Cardiac muscle cell (in vitro differentiated cells and primary cell): Measurements from ENCODE around the gene KIRREL3. TPM values are rescaled to one million over a fixed set of nuclear protein-coding genes. Genes with fewer than 3 reads are reported as not detected.

Source experiments
- DNase-seq, 2 donors: peaks; one replicate each; pipeline versions ENCODE4 v3.0.0 to v3.0.0-alpha.2; 2010 to 2017; ENCODE audit warnings: low read depth in 1 of 2, low spot score in 1 of 2
- H3K27ac ChIP-seq: fragments of 200-600 bp; sonication (generic); 2 replicates; pipeline ENCODE4 v1.5.1; 2016
- H3K27me3 ChIP-seq: fragments of 200-600 bp; sonication (generic); 2 replicates; pipeline ENCODE4 v1.6.0; 2016; ENCODE audit warnings: control low read depth
- H3K36me3 ChIP-seq: fragments of 200-600 bp; sonication (generic); 2 replicates; pipeline ENCODE4 v1.5.1; 2016; ENCODE audit warnings: control low read depth
- H3K4me1 ChIP-seq: fragments of 200-600 bp; sonication (generic); 2 replicates; pipeline ENCODE4 v1.8.1; 2017; ENCODE audit warnings: low read depth, mild to moderate bottlenecking, mixed run types
- H3K4me3 ChIP-seq: fragments of 200-600 bp; sonication (generic); 2 replicates; pipeline ENCODE4 v1.5.1; 2016; ENCODE audit warnings: mild to moderate bottlenecking
- H3K9me3 ChIP-seq: fragments of 200-600 bp; sonication (generic); 2 replicates; pipeline ENCODE4 v1.5.1; 2017; ENCODE audit warnings: low read depth, mild to moderate bottlenecking, control low read depth
- CTCF ChIP-seq: IDR thresholded peaks from 2 replicates; pipeline ENCODE4 v1.5.1; 2012; ENCODE audit warnings: low read depth, mild to moderate bottlenecking, low read length
- polyA plus RNA-seq: library from polyadenylated mRNA; unstranded; fragments of >200 nt; fragmentation: Nextera tagmentation; extraction: Ambion mirVana; gene quantifications from 2 replicates; pipeline ENCODE4 v1.2.1, GENCODE V29; 2016
- total RNA-seq: library from RNA; depleted of rRNA; stranded (reverse); fragments of >200 nt; gene quantifications from 2 replicates; pipeline ENCODE4 v1.2.3, GENCODE V29; 2016

Gene KIRREL3
- total and polyA plus RNA-seq, 2 experiments from 2014 or later, result 0.12 to 0.89 TPM

DNA sequence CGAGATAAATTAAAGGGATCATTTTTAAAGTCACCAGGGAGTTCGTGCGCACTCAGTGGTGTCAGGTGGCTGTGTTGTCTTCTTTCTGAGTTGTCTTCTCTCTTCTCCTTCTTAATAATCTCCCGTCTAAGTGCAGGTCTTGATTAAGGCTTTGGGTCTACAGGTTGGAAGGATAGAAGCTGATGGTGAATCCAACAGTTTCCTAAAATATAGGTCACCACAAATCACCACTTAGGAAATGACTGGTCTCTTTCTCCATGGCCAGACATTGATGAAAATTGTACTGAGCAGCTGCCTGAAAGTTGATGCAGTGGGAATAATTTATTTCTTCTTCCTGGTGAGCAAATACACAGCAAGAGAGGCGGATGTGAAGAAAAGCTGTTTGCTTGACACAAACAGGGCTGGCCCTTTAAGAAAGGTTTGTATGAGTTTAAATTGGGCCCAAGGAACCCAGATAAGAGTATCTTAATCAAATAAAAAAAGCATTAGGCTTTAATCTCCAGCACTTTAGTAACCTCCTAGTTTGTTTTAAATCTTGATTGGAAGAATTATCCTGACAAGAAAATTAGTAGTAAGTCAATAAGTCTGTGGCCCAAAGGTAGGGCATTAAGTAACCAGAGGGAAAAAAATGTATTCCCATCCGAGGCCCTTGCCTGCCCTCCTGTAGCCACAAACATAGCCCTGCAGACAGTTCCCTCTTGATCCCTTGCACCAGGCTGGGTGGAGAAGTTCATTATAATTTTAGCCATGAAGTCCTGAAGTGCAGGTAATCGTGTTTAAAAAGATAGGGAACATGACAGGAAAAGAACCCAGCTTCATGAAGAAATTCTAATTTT is 245.8 kb downstream of the KIRREL3 start:
- TF ChIP-seq CTCF, result no peak
- Histone ChIP-seq H3K9me3 (no peaks in the 10 kb centered on the region), H3K4me1 (no peaks in the 10 kb centered on the region), H3K4me3 (no peak overlapping the region), H3K27me3 (no peaks in the 10 kb centered on the region), H3K27ac (no peak overlapping the region), H3K36me3 (no peaks in the 10 kb centered on the region)
- no peak for DNase-seq

GRCh38 chr11:126753990-126754389 is 246.6 kb downstream of the KIRREL3 start:
- no peak for TF ChIP-seq CTCF
- Histone ChIP-seq H3K4me3 (no peak overlapping the region), H3K36me3 (no peaks in the 10 kb centered on the region), H3K27me3 (no peaks in the 10 kb centered on the region), H3K9me3 (no peaks in the 10 kb centered on the region), H3K4me1 (no peaks in the 10 kb centered on the region), H3K27ac (no peak overlapping the region)
- DNase-seq, result no peak

- H3K27me3 ChIP-seq, result no peaks in the 10 kb centered on the region
- DNase-seq, result no peak
- H3K27ac ChIP-seq, result no peak overlapping the region
- H3K36me3 ChIP-seq, result no peaks in the 10 kb centered on the region
- TF ChIP-seq CTCF, result no peak
- no peak overlapping the region for H3K4me3 ChIP-seq
- no peaks in the 10 kb centered on the region for H3K9me3 ChIP-seq
- H3K4me1 ChIP-seq, result no peaks in the 10 kb centered on the region
Measured at GRCh38 chr11:126751242-126751641, 249.3 kb downstream of the KIRREL3 start.

GRCh38 chr11:126748793-126749192 is 251.8 kb downstream of the KIRREL3 start:
- H3K27me3 ChIP-seq, result no peaks in the 10 kb centered on the region
- no peak for TF ChIP-seq CTCF
- no peaks in the 10 kb centered on the region for H3K4me1 ChIP-seq
- no peak overlapping the region for H3K4me3 ChIP-seq
- H3K36me3 ChIP-seq, result no peaks in the 10 kb centered on the region
- no peaks in the 10 kb centered on the region for H3K9me3 ChIP-seq
- H3K27ac ChIP-seq, result no peak overlapping the region
- DNase-seq, result no peak

GRCh38 chr11:126748100-126748791 is 252.3 kb downstream of the KIRREL3 start:
- Histone ChIP-seq H3K4me3 (no peak overlapping the region), H3K4me1 (no peaks in the 10 kb centered on the region), H3K36me3 (no peaks in the 10 kb centered on the region), H3K9me3 (no peaks in the 10 kb centered on the region), H3K27ac (no peak overlapping the region), H3K27me3 (no peaks in the 10 kb centered on the region)
- no peak for DNase-seq
- TF ChIP-seq CTCF, result no peak
